Osteocyte (in vitro differentiated cells): ENCODE data around the gene LRP1B. TPM values are rescaled to one million over a fixed set of nuclear protein-coding genes. Genes with fewer than 3 reads are reported as not detected.

Experiments
- DNase-seq: peaks from one replicate; pipeline ENCODE4 v3.0.0; 2021; ENCODE audit warnings: mixed read lengths; ENCODE audit not compliant: unreplicated experiment; ENCODE audit errors: extremely low spot score
- H3K27ac Mint-ChIP-seq: one replicate; pipeline ENCODE4 v1.8.0; 2021; ENCODE audit warnings: mild to moderate bottlenecking, mixed read lengths; ENCODE audit not compliant: unreplicated experiment
- H3K27me3 Mint-ChIP-seq: one replicate; pipeline ENCODE4 v1.8.0; 2021; ENCODE audit warnings: mixed read lengths; ENCODE audit not compliant: unreplicated experiment
- H3K36me3 Mint-ChIP-seq: one replicate; pipeline ENCODE4 v1.8.0; 2021; ENCODE audit warnings: mixed read lengths; ENCODE audit not compliant: unreplicated experiment
- H3K4me1 Mint-ChIP-seq: one replicate; pipeline ENCODE4 v1.8.0; 2021; ENCODE audit warnings: mixed read lengths; ENCODE audit not compliant: unreplicated experiment
- H3K4me3 Mint-ChIP-seq: one replicate; pipeline ENCODE4 v1.8.0; 2021; ENCODE audit warnings: mild to moderate bottlenecking, moderate library complexity, mixed read lengths; ENCODE audit not compliant: unreplicated experiment
- H3K9me3 Mint-ChIP-seq: one replicate; pipeline ENCODE4 v1.8.0; 2021; ENCODE audit warnings: mixed read lengths; ENCODE audit not compliant: unreplicated experiment
- CTCF ChIP-seq: fragments of 200-600 bp; sonication (generic); IDR thresholded peaks from 2 replicates; pipeline ENCODE4 v1.5.0; 2021; ENCODE audit warnings: antibody characterized with exemption, mild to moderate bottlenecking, moderate library complexity
- total RNA-seq: library from RNA; stranded (reverse); gene quantifications from 2 replicates; pipeline ENCODE4 v1.2.1, GENCODE V29; 2021

LRP1B gene
- total RNA-seq, 1 donor from 2014 or later = 3.6 TPM

DNA sequence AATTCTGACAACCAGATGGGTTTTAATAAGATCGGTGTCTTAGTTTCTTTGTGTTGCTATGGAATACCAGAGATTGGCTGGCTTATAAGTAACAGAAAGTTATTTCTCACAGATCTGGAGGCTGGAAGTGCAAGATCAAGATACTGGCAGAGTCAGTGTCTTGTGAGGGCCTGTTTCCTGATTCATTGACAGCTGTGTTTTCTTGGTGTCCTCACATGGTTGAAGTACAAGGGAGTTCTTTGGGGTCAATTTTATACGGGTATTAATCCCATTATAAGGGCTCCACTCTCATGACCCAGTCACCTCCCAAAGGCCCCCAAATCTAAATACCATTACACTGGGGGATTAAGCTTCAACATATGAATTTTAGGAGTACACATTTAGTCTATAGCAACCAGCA, 421.1 kb downstream of the LRP1B start:
- Mint-ChIP-seq H3K4me1 (peaks cover 2% of the 10 kb centered on the region), H3K4me3 (no peak overlapping the region), H3K36me3 (no peaks in the 10 kb centered on the region), H3K27me3 (no peaks in the 10 kb centered on the region), H3K9me3 (no peaks in the 10 kb centered on the region), H3K27ac (no peak overlapping the region)
- DNase-seq = no peak
- TF ChIP-seq CTCF = no peak

- Mint-ChIP-seq H3K36me3 (no peaks in the 10 kb centered on the region), H3K4me3 (no peak overlapping the region), H3K27me3 (no peaks in the 10 kb centered on the region), H3K4me1 (no peaks in the 10 kb centered on the region), H3K9me3 (no peaks in the 10 kb centered on the region), H3K27ac (no peak overlapping the region)
- DNase-seq = no peak
- no peak for TF ChIP-seq CTCF
Measured at GRCh38 chr2:141707486-141707885, 423.3 kb downstream of the LRP1B start.

DNA sequence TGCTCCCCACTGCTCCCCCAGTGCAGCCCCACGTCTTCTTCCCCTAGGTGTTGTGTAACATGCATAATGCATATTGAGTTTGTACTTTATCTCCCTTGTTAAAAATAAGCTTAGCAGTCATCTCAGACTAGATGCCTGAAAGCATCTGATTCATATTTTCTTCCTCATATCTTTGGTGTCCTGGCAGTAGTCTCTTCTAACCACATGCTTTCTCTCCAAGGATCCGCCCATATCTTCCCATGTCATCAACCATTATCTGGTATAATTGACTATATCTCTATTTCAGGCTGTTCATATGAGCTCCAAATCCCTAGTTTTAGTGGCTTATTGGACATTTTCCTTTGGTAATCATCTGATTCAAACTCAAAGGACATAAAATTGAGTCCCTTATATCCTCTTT, 426.3 kb downstream of the LRP1B start:
- Mint-ChIP-seq H3K27me3 (no peaks in the 10 kb centered on the region), H3K36me3 (no peaks in the 10 kb centered on the region), H3K9me3 (no peaks in the 10 kb centered on the region), H3K27ac (no peak overlapping the region), H3K4me3 (no peak overlapping the region), H3K4me1 (peaks cover 3% of the 10 kb centered on the region)
- no peak for DNase-seq
- no peak for TF ChIP-seq CTCF

GRCh38 chr2:141703501-141703900, 427.3 kb downstream of the LRP1B start:
- DNase-seq = no peak
- TF ChIP-seq CTCF = no peak
- H3K4me3 Mint-ChIP-seq = no peak overlapping the region
- H3K36me3 Mint-ChIP-seq = no peaks in the 10 kb centered on the region
- no peak overlapping the region for H3K27ac Mint-ChIP-seq
- H3K27me3 Mint-ChIP-seq = no peaks in the 10 kb centered on the region
- H3K9me3 Mint-ChIP-seq = no peaks in the 10 kb centered on the region
- peaks cover 5% of the 10 kb centered on the region for H3K4me1 Mint-ChIP-seq

GRCh38 chr2:141701618-141702017, 429.2 kb downstream of the LRP1B start:
- Mint-ChIP-seq H3K4me1 (peaks cover 5% of the 10 kb centered on the region), H3K4me3 (no peak overlapping the region), H3K27me3 (no peaks in the 10 kb centered on the region), H3K36me3 (no peaks in the 10 kb centered on the region), H3K9me3 (no peaks in the 10 kb centered on the region), H3K27ac (no peak overlapping the region)
- TF ChIP-seq CTCF = no peak
- no peak for DNase-seq
